ENCODE measurements around the gene SLC25A21.
"Not testable (repeated sequence)": the region's sequence is repeated elsewhere in the genome, so short reads cannot be mapped to it uniquely, and the experiment has no call there.

SLC25A21 gene

DNA sequence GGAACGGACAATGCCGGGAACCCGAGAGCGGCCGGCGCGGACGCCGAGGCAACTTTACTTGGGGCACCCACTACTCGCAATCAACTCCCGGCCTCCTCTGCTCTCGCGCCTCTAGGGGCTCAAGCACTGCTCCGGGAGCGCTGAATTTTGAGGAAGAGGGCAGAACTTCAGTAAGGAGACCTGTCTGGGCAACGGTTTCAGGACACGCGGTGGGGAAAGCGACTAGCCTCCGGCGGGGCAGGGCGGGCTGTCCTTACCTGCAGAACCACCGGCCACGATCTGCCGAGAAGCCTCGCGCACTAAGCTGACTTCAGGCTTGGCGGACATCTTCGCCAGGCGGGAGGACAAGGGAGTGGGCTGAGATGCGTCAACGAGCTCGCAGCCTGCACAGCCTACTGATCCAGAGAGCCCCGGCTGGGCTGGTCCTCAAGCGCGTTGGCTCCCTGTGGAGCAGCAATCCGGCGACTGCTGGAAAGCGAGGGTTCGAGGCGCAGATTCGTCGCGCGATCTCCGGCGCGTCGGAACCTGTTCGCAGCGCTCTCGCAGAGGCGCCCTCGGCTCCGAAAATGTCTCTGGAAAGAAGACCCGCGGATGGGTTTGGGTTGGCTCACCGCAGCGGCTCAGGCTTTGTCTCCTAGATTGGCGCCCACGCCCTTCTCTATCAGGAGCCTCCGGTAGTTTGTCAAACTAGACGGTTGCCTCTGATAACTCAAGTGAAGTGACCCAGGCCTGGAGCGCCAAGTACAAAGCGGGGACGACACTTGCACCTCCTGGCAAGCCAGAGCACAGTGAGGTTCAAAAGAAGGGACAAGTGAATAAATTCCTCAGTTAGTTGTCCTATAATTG lies at the start of gene SLC25A21:
Gene SLC25A21, minus strand, starts transcription at position 583 of the 846 bp plus-strand sequence.
- peak; percentile 39 for DNase-seq (ENCODE audit: low read depth, low spot score)

DNA sequence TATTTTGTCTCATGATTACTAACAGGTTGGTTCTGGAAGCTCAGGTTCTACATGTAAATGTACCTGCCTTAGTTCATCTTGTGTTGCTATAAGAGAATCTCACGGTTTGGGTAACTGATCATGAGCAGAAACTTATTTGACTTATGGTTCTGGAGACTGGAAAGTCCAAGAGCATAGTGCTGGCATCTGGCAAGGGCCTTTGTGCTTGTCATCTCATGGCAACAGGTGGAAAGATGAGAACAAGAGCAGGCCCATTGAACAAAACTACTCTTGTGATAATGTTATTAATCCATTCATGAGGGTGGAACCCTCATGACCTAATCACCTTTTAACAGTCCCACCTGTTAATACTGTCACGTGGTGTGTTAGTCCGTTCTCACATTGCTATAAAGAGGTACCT lies 48.7 kb upstream of the SLC25A21 start:
- no peak for DNase-seq (ENCODE audit: low read depth, low spot score)

DNA sequence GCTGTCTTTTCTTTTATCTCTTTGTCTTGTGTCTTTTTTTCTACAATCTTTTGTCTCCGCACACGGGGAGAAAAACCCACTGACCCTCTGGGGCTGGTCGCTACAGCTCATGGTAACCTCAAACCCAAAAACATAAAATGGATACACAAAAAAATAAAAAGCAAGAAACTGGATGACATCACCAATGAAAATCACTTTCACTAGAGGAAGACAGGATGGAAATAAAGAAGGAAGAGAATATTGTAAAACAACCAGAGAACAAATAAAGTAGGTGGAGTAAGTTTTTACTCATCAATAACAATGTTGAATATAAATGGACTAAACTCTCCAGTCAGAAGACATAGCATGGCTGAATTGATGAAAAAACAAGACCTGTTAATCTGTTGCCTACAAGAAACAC lies 42.9 kb upstream of the SLC25A21 start:
- no peak for DNase-seq (ENCODE audit: low read depth, low spot score)

DNA sequence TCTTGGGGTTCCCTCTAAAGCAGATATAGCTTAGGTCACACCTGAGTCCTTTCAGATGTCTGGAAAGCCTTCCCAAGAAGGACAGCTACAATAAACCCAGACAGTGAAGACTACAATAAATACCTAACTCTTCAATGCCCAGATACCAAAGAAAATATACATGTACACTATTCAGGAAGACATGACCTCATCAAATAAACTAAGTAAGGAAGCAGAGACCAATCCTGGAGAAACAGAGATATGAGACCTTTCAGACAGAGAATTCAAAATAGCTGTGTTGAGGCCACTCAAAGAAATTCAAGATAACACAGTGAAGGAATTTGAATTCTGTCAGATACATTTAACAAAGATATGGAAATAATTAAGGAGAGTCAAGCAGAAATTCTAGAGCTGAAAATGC lies 40.6 kb upstream of the SLC25A21 start:
- no peak for DNase-seq (ENCODE audit: low read depth, low spot score)

DNA sequence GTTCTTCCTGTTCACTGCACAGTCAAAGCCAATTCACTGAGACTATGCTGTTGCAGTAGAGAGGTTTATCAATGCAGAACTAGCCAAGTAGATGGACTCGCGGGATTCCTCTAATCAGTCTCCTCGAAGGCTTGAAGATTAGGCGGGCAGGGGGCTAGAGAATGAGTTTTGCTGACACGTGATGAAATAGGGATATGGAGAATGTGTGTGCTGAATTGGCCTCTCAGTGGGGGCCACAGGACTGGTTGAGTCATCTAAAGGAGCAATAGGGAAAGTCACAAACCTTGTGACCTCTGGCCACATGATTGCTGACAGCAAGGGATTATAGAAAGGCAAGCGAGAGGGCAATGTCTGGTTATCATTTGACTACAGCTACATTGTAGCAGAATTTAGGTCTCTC lies 38.0 kb upstream of the SLC25A21 start:
- no peak for DNase-seq (ENCODE audit: low read depth, low spot score)

DNA sequence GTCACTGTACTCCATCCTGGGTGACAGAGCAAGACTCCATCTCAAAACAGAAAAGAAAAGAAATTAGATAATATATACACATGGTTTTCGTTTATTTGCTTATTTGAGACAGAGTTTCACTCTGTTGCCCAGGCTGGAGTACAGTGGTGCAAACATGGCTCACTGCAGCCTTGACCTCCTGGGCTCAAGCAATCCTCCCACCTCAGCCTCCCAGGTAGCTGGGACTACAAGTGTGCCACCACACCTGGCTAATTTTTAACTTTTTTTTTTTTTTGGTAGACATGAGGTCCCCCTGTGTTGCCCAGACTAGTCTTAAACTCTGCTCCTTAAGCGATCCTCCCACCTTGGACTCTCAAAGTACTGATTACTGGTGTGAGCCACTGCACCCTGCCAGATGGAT lies 37.2 kb upstream of the SLC25A21 start:
- not testable (repeated sequence) for DNase-seq (ENCODE audit: low read depth, low spot score)

DNA sequence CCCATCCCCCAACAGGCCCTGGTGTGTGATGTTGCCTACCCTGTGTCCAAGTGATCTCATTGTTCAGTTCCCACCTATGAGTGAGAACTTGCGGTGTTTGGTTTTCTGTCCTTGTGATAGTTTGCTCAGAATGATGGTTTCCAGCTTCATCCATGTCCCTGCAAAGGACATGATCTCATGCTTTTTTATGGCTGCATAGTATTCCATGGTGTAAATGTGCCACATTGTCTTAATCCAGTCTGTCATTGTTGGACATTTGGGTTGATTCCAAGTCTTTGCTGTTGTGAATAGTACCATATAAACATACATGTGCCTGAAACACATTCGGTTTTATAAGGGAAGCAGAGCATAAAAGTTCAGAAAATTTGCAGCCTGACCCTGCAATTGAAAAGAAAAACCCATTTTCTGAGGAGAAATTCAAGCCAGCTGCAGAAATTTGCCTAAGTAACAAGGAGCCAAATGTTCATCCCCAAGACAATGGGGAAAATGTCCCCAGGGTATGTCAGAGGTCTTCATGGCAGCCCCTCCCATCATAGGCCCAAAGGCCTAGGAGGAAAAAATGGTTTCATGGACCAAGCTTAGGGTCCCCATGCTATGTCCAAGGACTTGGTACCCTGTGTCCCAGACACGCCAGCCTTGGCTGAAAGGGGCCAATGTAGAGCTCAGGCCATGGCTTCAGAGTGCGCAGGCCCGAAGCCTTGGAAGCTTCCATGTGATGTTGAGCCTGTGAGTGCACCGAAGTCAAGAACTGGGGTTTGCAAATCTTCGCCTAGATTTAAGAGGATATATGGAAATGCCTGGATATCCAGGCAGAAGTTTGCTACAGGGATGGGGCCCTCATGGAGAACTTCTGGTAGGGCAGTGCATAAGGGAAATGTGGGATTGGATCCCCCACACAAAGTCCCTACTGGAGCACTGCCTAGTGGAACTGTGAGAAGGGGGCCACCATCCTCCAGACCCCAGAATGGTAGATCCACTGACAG lies 33.5 kb upstream of the SLC25A21 start:
- DNase-seq (ENCODE audit: low read depth, low spot score) = not testable (repeated sequence)

DNA sequence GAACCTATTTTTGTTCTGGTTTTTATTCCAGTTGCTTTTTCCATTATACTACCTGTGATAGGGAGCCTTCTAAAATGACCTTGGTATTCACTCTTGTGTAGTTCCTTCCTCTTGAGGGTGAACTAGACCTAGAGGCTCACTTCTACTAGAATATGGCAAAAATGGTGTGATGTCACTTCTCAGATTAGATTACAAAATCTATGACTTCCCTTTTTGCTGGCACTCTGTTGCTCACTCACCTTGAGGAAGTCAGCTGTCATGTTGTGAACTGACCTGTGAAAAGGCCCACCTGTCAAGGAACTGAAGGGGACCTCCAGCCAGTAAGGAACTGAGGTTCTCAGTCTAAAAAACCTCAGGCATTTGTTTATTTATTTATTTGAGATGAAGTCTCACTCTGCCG lies 31.0 kb upstream of the SLC25A21 start:
- DNase-seq (ENCODE audit: low read depth, low spot score) = no peak

DNA sequence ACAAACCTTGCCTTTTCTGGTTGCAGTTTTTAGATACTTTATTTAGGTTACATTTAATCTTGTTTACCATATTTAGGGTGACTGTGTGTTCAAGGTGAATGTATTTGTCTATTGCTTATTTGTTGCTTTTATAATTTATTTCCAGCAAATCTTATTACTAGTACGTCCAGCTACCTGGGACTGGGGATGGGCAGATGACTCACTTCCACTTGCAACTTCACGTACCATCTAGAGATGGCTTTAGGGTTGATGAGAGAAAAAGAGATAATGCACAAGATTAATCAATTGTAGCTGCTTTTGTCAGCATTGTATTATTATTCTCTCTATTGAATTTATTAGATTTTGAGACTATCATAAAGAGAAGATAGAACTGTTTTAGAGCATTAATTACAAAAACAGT lies 30.4 kb upstream of the SLC25A21 start:
- DNase-seq (ENCODE audit: low read depth, low spot score) = no peak

DNA sequence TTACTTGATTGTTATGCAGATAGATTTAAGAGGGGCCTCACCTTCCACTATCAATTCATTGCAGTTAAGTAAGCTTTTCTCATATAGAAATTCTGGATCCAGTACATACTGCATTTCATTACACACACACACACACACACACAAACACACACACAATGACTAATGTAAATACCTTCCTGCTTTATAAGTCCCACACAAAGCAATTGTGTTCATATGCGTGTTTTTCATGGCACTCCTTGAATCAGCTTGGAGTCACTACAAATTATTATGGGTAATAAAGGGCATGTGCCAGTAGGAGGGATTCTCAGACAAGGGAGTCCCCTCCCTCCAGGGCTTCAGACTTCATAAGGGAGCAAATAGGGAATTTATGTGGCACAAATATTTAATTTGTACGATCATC lies 29.9 kb upstream of the SLC25A21 start:
- DNase-seq (ENCODE audit: low read depth, low spot score) = no peak

DNA sequence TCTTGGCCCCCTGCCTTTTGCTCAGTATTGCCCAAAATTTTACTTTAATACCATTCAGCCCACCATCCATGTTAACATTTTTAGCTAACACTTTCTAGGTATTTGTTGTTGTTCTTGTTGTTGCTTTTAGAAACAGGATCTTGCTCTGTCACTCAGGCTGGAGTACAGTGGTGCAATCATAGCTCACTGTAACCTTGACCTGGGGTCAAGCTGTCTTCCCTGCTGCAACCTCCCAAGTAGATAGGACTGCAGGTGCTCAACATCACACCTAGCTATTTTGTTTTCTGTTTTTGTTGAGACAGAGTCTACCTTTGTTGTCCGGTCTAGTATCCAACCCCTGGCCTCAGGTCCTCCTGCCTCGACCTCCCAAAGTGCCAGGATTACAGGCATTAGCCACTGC lies 29.3 kb upstream of the SLC25A21 start:
- no peak for DNase-seq (ENCODE audit: low read depth, low spot score)

DNA sequence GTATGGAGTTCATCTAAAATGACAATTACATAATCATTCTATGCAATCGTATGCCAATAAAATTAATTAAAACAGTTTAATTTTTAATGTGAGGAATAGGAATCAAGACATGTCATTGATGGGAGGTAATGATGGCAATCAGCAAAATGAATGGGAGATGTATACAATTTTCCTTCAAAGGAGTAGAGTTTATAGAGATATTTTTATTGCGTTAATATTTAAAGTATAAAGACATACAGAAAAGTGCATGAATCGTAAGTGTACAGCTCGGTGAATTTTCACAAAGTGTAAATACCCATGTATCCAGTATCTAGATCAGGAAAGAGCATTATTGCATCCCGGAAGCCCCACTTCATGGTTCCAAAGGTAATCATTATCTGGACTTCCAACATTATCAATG lies 26.5 kb upstream of the SLC25A21 start:
- no peak for DNase-seq (ENCODE audit: low read depth, low spot score)

DNA sequence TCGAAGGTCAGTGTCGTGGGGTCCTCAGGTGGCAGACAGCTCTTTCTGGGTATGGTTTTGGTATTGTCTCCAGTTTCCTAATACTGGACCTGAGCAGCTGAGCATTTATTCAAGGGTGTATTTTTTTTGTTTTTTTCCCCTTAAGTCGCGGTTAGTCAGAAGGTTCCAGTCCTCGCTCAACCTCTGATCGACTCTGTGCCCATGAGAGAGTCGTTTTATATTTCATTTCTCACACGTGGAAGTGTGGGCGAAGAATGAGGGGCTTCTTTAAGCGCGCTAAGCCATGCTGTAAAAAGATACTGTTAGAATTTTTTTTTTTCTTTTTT lies 25.8 kb upstream of the SLC25A21 start:
- no peak for DNase-seq (ENCODE audit: low read depth, low spot score)

DNA sequence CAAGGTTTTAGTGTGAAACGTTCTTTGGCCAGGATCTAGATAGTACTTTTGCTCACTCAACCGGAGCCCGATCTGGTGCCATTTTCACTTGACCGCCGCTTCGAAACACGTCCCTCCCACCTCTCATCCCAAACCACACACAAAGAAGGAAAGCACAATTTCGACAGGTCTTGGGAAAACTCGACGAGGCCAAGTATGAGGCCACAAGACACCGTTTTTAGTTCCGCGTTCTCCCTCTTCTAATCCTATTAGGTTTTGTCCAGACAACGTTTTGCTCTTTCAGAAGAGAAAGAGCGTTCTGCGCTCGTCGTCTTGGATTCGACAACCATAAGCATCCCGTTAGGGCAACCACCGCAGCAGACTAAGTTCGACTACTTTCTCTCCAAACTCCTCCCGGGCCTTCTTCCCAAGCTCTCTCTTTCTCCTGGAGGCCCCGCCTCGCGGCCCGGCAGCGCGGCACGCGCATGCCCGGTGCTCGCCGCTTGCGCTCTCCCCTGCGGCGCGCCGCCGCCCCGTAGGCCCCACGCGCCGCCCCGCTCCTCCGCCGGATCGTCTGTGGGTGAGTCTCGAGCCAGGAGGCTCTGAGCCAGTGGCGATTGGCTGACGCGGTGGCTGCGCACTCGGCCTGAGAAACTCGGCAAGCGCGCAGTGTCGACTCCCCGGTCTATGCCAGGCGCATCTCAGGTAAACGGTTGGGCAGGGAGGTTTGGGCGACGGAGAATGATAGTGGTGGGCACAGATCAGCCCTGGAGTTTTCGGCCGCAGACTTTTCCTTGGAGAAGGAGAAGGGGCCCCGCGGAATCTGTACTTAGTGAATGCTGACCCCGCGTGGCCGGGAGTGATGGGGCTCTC lies 25.2 kb upstream of the SLC25A21 start, which contains the start of gene MIPOL1:
Gene MIPOL1, plus strand, starts transcription at position 517 of the 852 bp plus-strand sequence. CDS start 49,952 bp downstream, outside the sequence.
- DNase-seq (ENCODE audit: low read depth, low spot score) = peak; percentile 74

DNA sequence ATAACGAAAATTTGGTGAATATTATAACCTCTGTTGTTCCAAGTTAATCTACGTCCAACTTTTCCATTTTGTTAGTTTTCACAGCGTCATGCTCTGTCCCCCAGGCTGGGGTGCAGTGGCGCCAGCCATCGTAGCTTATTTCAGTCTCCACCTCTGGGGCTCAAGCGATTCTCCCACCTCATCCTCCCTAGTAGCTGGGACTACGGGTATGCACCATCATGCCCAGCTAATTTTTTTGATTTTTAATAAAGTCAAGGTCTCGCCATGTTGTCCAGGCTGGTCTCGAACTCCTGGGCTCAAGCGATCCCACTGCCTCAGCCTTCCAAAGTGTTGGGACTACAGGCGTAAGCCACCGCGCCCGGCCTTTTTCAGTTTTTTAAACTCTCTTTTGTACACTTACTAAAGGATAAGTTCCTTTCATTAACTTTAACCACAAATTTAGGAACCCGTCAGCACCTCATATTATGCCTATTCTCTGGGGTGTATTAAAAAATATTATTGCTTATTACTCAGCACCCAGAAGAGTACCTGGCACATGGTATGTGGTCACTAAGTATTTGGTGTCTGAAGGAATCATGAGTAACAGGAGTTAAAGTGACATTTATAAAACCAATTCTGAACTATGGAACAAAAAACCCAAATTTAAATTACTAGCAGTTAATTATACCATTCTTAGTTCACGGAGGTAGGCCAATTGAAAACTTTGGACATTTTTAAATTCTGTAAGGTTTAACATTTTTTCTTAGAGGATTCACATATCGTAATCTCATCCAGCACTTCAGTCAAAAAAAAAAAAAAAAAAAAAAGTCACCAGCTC lies 24.4 kb upstream of the SLC25A21 start:
- no peak for DNase-seq (ENCODE audit: low read depth, low spot score)

DNA sequence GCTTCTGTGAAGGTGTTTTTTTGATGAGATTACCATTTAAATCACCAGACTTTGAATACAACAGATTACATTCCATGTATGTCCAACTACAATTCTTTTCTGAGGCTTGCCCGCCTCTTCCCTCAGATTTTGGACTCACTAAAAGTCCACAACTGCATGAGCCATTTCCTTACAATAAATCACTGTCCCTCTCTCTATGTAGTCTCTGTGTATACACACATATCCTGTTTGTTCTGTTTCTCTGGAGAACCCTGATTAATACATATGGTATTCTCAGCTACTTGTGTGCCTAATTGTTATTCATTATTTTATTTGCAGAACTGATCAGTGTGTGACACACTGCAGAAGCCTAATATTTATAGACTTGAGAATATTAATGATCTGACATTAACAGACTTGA lies 22.9 kb upstream of the SLC25A21 start:
- no peak for DNase-seq (ENCODE audit: low read depth, low spot score)

DNA sequence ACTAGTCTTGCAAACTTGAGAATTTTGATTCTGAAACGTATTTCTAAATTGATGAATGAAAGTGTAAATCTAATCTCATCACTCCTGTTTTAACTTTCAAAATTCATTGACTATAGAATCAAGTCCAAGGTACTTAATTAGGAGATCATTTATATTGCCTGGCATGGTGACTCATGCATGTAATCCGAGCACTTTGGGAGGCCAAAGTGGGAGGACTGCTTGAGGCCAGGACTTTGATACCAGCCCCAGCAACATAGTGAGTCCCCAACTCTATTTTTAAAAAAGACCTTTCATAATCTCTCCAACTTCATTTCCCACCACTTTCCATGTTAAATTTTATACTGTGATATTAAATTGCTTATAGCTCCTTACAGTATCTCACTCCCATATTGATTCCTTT lies 22.3 kb upstream of the SLC25A21 start:
- DNase-seq (ENCODE audit: low read depth, low spot score) = no peak

DNA sequence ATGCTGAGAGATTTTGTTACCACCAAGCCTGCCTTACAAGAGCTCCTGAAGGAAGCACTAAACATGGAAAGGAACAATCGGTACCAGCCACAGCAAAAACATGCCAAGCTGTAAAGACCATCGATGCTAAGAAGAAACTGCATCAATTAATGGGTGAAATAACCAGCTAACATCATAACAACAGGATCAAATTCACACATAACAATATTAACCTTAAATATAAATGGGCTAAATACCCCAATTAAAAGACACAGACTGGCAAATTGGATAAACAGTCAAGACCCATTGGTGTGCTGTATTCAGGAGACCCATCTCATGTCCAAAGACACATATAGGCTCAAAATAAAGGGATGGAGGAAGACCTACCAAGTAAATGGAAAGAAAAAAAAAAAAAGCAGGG lies 17.3 kb upstream of the SLC25A21 start:
- not testable (repeated sequence) for DNase-seq (ENCODE audit: low read depth, low spot score)

DNA sequence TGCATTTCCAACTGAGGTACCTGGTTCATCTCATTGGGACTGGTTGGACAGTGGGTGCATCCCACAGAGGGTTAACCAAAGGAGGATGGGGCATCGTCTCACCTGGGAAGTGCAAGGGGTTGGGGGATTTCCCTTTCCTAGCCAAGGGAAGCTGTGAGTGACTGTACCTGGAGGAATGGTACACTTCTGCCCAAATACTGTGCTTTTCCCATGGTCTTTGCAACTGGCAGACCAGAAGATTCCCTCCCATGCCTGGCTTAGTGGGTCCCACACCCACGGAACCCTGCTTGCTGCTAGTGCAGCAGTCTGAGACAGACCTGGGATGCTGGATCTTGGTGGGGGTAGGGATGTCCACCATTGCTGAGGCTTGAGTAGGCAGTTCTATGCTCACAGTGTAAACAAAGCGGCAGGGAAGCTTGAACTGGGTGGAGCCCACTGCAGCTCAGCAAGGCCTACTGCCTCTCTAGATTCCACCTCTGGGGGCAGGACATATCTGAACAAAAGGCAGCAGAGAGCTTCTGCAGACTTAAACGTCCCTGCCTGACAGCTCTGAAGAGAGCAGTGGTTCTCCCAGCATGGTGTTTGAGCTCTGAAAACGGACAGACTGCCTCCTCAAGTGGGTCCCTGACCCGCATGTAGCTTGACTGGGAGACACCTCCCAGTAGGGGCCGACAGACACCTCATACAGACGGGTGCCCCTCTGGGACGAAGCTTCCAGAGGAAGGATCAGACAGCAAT lies 15.6 kb upstream of the SLC25A21 start:
- DNase-seq (ENCODE audit: low read depth, low spot score) = not testable (repeated sequence)

DNA sequence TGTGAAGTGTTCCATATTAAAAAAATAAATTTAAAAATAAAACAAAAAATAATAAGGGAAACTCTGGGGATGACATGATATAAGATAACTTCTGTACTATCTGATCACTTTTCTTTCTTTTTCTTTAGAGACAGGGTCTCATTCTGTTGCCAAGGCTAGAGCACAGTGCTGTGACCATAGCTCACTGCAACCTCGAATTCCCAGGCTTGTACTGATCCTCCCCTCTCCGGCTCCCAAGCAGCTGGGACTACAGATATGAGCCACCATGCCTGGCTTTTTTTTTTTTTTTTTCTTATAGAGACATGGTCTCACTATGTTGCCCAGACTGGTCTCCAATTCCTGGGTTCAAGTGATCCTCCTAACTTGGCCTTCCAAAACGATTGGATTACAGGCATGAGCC lies 14.9 kb upstream of the SLC25A21 start:
- no peak for DNase-seq (ENCODE audit: low read depth, low spot score)
